NK-92 (cell line): ENCODE results near the gene PNN.
"Not testable (repeated sequence)": the region's sequence is repeated elsewhere in the genome, so short reads cannot be mapped to it uniquely, and the experiment has no call there.

Experiments used
- DNase-seq: peaks from one replicate; lab custom pipeline; 2025; ENCODE audit not compliant: unreplicated experiment; lab: John Stamatoyannopoulos, UW

The PNN gene

DNA sequence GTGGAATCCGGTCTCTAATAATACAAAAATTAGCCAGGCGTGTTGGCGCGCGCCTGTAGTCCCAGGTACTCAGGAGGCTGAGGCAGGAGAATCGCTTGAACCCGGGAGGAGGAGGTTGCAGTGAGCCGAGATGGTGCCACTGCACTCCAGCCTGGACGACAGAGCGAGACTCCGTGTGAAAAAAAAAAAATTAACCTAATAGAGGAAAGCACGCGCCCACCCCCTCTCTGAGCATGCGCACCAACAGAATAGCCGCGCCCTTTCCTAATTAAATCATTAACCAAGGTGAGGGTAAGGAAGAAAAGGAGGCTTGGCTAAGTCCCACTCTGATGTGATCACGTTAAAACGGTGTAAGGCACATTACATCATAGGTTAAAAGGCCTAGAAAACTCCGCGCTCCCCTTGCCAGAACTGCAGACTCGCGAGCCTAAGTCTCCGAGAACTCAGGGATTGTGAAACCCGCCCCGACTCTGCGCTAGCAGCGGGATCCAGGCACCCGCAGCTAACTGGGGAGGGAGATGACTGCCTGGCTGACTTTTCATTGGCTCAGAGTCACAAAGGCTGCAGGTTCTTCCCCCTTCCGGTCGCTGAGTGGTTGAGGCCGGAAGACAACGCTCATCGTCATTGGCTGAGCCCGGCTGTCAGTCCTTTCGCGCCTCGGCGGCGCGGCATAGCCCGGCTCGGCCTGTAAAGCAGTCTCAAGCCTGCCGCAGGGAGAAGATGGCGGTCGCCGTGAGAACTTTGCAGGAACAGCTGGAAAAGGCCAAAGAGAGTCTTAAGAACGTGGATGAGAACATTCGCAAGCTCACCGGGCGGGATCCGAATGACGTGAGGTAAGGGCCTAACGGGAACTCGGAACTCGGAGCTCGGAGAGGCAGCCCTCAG is at the start of gene PNN:
Gene PNN, plus strand, starts transcription at position 695 of the 885 bp plus-strand sequence. Its CDS starts 26 bp downstream, at position 721.
- DNase-seq, result peak; percentile 94

- not testable (repeated sequence) for DNase-seq
Measured at GRCh38 chr14:39137835-39138234, 37.2 kb upstream of the PNN start.

DNA sequence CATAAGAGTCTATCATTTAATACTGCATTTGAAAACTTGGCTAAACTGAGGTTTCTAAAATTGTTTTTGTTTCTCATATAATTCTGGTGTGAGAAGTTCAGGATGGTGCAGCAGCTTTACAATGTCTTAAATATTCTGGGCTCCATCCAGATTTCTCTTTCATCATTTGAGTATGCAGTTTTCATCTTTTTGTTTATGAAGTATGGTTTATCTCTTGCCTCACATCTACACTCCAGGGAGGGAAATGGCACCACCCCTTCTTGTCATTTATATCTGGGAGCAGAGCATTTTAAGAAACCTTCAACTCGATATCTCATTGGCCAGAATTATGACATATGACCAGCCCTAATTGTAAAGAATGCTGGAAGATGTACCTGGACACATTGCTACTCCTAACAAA is 36.6 kb upstream of the PNN start:
- DNase-seq, result no peak

- no peak for DNase-seq
Measured at GRCh38 chr14:39140170-39140569, 34.9 kb upstream of the PNN start.

GRCh38 chr14:39141623-39142022 is 33.4 kb upstream of the PNN start:
- DNase-seq, result not testable (repeated sequence)

DNA sequence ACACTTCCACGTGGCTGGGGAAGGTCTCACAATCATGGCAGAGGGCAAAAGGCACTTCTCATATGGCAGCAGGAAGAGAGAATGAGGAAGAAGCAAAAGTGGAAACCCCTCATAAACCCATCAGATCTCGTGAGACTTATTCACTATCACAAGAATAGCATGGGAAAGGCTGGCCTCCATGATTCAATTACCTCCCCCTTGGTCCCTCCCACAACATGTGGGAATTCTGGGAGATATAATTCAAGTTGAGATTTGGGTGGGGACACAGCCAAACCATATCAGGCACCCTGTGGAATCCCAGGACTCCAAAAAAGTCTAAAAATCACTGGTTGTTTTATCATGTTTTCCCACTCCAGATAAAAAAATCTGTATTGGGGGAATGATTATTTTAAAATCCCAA is 31.8 kb upstream of the PNN start:
- DNase-seq, result not testable (repeated sequence)

GRCh38 chr14:39145266-39145966 is 29.6 kb upstream of the PNN start:
- DNase-seq, result no peak

DNA sequence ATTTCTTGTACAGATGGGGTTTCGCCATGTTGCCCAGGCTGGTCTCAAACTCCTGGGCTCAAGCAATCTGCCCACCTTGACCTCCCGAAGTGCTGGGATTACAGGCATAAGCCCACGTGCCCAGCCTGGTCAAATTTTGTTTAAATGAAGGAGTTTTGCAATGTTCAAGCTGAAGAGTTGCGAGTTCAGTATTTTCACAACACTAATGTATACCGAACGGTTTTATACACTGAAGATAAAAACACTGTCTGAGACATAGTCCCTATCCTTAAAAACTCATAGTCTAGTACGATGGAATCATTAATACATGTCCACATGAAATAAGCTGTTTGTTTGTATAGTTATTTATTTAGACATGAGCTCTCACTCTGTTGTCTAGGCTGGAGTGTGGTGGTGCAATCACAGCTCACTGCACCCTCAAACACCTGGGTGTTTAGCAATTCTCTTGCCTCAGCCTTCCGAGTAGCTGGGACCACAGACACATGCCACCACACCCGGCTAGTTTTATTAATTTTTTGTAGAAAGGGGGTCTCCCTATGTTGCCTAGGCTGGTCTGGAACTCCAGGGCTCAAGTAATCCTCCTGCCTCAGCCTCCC is 20.4 kb upstream of the PNN start:
- no peak for DNase-seq

- DNase-seq, result no peak
Measured at GRCh38 chr14:39157491-39157890, 17.6 kb upstream of the PNN start.

GRCh38 chr14:39158222-39158858 is 16.7 kb upstream of the PNN start:
- no peak for DNase-seq

- DNase-seq, result no peak
Measured at GRCh38 chr14:39160494-39160893, 14.6 kb upstream of the PNN start.

DNA sequence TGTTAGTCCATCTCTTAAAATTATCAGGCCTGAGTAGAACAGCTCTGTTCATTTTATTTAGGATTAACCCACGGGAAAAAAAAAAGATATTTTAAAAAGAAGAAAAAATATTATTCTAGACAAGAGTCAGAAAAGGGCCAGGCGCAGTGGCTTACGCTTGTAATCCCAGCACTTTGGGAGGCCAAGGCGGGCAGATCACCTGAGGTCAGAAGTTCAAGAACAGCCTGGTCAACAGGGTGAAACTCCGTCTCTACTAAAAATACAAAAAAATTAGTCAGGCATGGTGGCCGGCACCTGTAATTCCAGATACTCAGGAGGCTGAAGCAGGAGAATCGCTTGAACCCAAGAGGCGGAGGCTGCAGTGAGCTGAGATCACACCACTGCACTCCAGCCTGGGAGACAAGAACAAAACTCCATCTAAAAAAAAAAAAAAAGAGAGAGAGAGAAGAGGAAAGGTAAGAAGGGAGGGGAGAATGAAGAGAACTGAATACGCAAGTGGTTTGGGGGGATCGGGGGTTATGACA is 7.2 kb upstream of the PNN start:
- not testable (repeated sequence) for DNase-seq

GRCh38 chr14:39168591-39168990 is 6.5 kb upstream of the PNN start:
- DNase-seq, result no peak

GRCh38 chr14:39169541-39169900 is 5.5 kb upstream of the PNN start:
- no peak for DNase-seq

- no peak for DNase-seq
Measured at GRCh38 chr14:39173198-39173597, 1.9 kb upstream of the PNN start.

- no peak for DNase-seq
Measured at GRCh38 chr14:39175445-39176262, 600 bp downstream of the PNN start.

- no peak for DNase-seq
Measured at GRCh38 chr14:39176263-39177167, 1.5 kb downstream of the PNN start.

DNA sequence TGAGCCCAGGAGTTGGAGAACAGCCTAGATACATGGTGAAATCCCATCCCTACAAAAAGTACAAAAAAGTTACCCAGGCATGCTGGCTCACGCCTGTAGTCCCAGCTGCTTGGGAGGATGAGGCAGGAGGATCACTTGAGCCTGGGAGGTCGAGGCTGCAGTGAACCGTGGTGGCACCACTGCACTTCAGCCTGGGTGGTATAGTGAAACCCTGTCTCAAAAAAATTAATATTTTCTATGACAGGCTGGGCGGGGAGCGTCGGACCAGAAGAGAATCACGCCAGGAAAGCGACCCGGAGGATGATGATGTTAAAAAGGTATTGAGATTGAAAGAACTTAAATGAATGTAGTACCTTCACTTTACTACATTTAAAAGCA is 2.1 kb downstream of the PNN start:
- no peak for DNase-seq

- DNase-seq, result no peak
Measured at GRCh38 chr14:39179042-39179441, 4.0 kb downstream of the PNN start.
